Liver (tissue), 3 donors: ENCODE measurements around the gene TMEM187.
"Not testable (repeated sequence)": the region's sequence is repeated elsewhere in the genome, so short reads cannot be mapped to it uniquely, and the experiment has no call there.

Experiments used
- CTCF ChIP-seq: fragments of 150-350 bp; IDR thresholded peaks from 2 replicates; pipeline ENCODE4 v1.5.1; 2017; ENCODE audit warnings: improper control_type of control experiment, low read depth, low read length; ENCODE audit not compliant: missing input control
- TF ChIP-seq, protein P1 (sequence below): IDR thresholded peaks from 2 replicates; pipeline ENCODE4 v1.6.1; 2016; ENCODE audit warnings: antibody characterized with exemption
- donor health status: healthy.
- donor health status: healthy.

DNA sequence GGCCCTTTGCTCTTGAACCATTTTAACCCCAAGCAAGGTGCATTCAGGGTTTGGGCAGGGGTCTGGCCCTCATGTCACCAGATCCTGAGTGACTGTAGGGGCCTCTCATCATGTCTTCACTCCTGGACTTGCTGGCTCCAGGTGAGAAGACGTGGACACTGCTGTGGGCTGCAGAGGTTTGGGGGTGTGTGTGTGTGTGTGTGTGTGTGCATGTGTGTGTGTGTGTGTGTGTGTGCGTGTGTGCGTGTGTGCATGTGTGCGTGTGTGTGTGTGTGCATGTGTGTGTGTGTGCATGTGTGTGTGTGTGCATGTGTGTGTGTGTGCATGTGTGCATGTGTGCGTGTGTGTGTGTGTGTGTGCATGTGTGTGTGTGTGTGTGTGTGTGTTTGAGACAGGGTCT lies 21.8 kb downstream of the TMEM187 start:
- TF ChIP-seq, protein P1, sequence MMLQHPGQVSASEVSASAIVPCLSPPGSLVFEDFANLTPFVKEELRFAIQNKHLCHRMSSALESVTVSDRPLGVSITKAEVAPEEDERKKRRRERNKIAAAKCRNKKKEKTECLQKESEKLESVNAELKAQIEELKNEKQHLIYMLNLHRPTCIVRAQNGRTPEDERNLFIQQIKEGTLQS: not testable (repeated sequence)
- TF ChIP-seq CTCF: not testable (repeated sequence)
